SK-N-SH (cell line): ENCODE measurements around the gene SUFU. TPM values are rescaled to one million over a fixed set of nuclear protein-coding genes. Genes with fewer than 3 reads are reported as not detected.

Experiments used
- CTCF ChIA-PET: fragments of 300-600, 350-600 bp; formaldehyde crosslinking; extraction: SDS; loops from one replicate; lab custom pipeline; 2021; lab: Yijun Ruan, JAX
- POLR2A ChIA-PET: fragments of 350-600 bp; sonication (Branson Sonifier 250); formaldehyde crosslinking; extraction: SDS; loops from one replicate; lab custom pipeline; 2020; ENCODE audit warnings: antibody characterized with exemption, inconsistent platforms; lab: Yijun Ruan, JAX
- DNase-seq: peaks from one replicate; pipeline ENCODE4 v3.0.0; 2012
- H2AFZ ChIP-seq: fragments of 200-600 bp; sonication (generic); 2 replicates; pipeline ENCODE4 v1.8.1; 2016; ENCODE audit warnings: antibody characterized with exemption, mild to moderate bottlenecking, low read depth
- H3F3A ChIP-seq: fragments of 200-600 bp; sonication (generic); replicated peaks from 2 replicates; pipeline ENCODE3; 2016; ENCODE audit warnings: antibody characterized with exemption, mild to moderate bottlenecking; ENCODE audit not compliant: insufficient read depth
- H3K27ac ChIP-seq, 2 experiments: fragments of 200-500 bp in 1 of 2; fragments of 200-600 bp in 1 of 2; sonication (Bioruptor generic) in 1 of 2; sonication (generic), shearing (Covaris generic) in 1 of 2; 2 replicates each; pipeline versions ENCODE4 v1.5.1 to v1.6.1; 2014 to 2016; ENCODE audit warnings: low read depth in 2 of 2, inconsistent platforms in 1 of 2, low read length in 1 of 2, mild to moderate bottlenecking in 1 of 2, mixed read lengths in 1 of 2
- H3K27me3 ChIP-seq: fragments of 200-600 bp; sonication (generic), shearing (Covaris generic); 2 replicates; pipeline ENCODE4 v1.6.1; 2016; ENCODE audit warnings: mixed run types; ENCODE audit not compliant: insufficient read depth
- H3K36me3 ChIP-seq, 2 experiments: fragments of 200-500 bp in 1 of 2; fragments of 200-600 bp in 1 of 2; sonication (Bioruptor generic) in 1 of 2; sonication (generic) in 1 of 2; replicated peaks in 1 of 2; 2 replicates each; pipeline versions ENCODE3 to v1.5.1; 2014 to 2016; ENCODE audit warnings: low read length in 1 of 2, mild to moderate bottlenecking in 1 of 2; ENCODE audit not compliant: insufficient read depth in 2 of 2, control insufficient read depth in 1 of 2
- H3K4me1 ChIP-seq, 2 experiments: fragments of 200-500 bp in 1 of 2; fragments of 200-600 bp in 1 of 2; sonication (Bioruptor generic) in 1 of 2; sonication (generic), shearing (Covaris generic) in 1 of 2; 2 replicates each; pipeline versions ENCODE4 v1.5.1 to v1.6.1; 2014 to 2016; ENCODE audit warnings: low read depth in 1 of 2, low read length in 1 of 2, mixed run types in 1 of 2; ENCODE audit not compliant: insufficient read depth in 2 of 2, control insufficient read depth in 1 of 2
- H3K4me2 ChIP-seq: fragments of 200-600 bp; sonication (generic), shearing (Covaris generic); 2 replicates; pipeline ENCODE4 v1.6.1; 2017; ENCODE audit warnings: mixed run types
- H3K4me3 ChIP-seq, 2 experiments: fragments of 200-500 bp in 1 of 2; fragments of 200-600 bp in 1 of 2; sonication (Bioruptor generic) in 1 of 2; sonication (generic), shearing (Covaris generic) in 1 of 2; 2 replicates each; pipeline versions ENCODE4 v1.5.1 to v1.8.1; 2014 to 2016; ENCODE audit warnings: low read depth in 2 of 2, inconsistent platforms in 1 of 2, low read length in 1 of 2, mild to moderate bottlenecking in 1 of 2, mixed read lengths in 1 of 2, moderate library complexity in 1 of 2
- H3K79me2 ChIP-seq: fragments of 200-600 bp; sonication (generic); 2 replicates; pipeline ENCODE4 v1.8.1; 2017; ENCODE audit warnings: mild to moderate bottlenecking; ENCODE audit not compliant: insufficient read depth
- H3K9ac ChIP-seq: fragments of 200-600 bp; sonication (generic); 2 replicates; pipeline ENCODE4 v1.6.1; 2017; ENCODE audit warnings: mixed run types
- H3K9me2 ChIP-seq: fragments of 200-600 bp; sonication (generic); 2 replicates; pipeline ENCODE4 v1.6.1; 2017; ENCODE audit warnings: mixed run types
- H3K9me3 ChIP-seq: fragments of 200-600 bp; sonication (generic); 2 replicates; pipeline ENCODE4 v1.6.1; 2017; ENCODE audit warnings: mixed run types, mild to moderate bottlenecking, moderate library complexity
- H4K20me1 ChIP-seq: fragments of 200-600 bp; sonication (generic); 2 replicates; pipeline ENCODE4 v1.6.1; 2017; ENCODE audit warnings: mild to moderate bottlenecking, mixed run types; ENCODE audit not compliant: insufficient read depth
- CHD2 ChIP-seq: fragments of 150-350 bp; IDR thresholded peaks from 2 replicates; pipeline ENCODE4 v1.6.1; 2018; ENCODE audit warnings: low read length; ENCODE audit not compliant: partially characterized antibody
- EP300 ChIP-seq, 2 experiments: IDR thresholded peaks; 2 replicates each; pipeline versions ENCODE4 v1.4.0 to v1.6.1; 2012; ENCODE audit warnings: borderline replicate concordance in 1 of 2, low read depth in 1 of 2, low read length in 1 of 2
- EZH2phosphoT487 ChIP-seq: fragments of 200-600 bp; sonication (generic); IDR thresholded peaks from 2 replicates; pipeline ENCODE4 v1.6.1; 2017; ENCODE audit warnings: low read depth, mixed run types, mild to moderate bottlenecking, antibody characterized with exemption, moderate library complexity, borderline replicate concordance
- FOSL2 ChIP-seq: IDR thresholded peaks from 2 replicates; pipeline ENCODE4 v1.4.0; 2012; ENCODE audit warnings: low read depth, mild to moderate bottlenecking, moderate library complexity, borderline replicate concordance
- GATA2 ChIP-seq: sonication (generic); formaldehyde crosslinking; IDR thresholded peaks from 2 replicates; pipeline ENCODE4 v1.5.0; 2020; ENCODE audit warnings: mild to moderate bottlenecking, missing genetic modification reagents
- JUND ChIP-seq: IDR thresholded peaks from 2 replicates; pipeline ENCODE4 v1.4.0; 2012
- MAX ChIP-seq: IDR thresholded peaks from 2 replicates; pipeline ENCODE4 v1.4.0; 2012; ENCODE audit warnings: low read depth
- MXI1 ChIP-seq: IDR thresholded peaks from 2 replicates; pipeline ENCODE4 v1.6.1; 2012; ENCODE audit warnings: mild to moderate bottlenecking, low read depth, low read length, improper control_type of control experiment
- NFIC ChIP-seq: IDR thresholded peaks from 2 replicates; pipeline ENCODE4 v1.4.0; 2012; ENCODE audit warnings: borderline replicate concordance
- NRF1 ChIP-seq: IDR thresholded peaks from 2 replicates; pipeline ENCODE4 v1.6.1; 2012; ENCODE audit warnings: low read depth, mild to moderate bottlenecking, low read length
- PBX3 ChIP-seq: IDR thresholded peaks from 2 replicates; pipeline ENCODE4; 2012
- RAD21 ChIP-seq: IDR thresholded peaks from 2 replicates; pipeline ENCODE4 v1.6.1; 2012; ENCODE audit warnings: mild to moderate bottlenecking, low read length
- RCOR1 ChIP-seq: fragments of 150-350 bp; IDR thresholded peaks from 2 replicates; pipeline ENCODE4 v1.6.1; 2017; ENCODE audit warnings: antibody characterized with exemption, low read length
- RXRA ChIP-seq: IDR thresholded peaks from 2 replicates; pipeline ENCODE4 v1.4.0; 2012; ENCODE audit warnings: low read depth, mild to moderate bottlenecking, borderline replicate concordance
- SMC3 ChIP-seq: IDR thresholded peaks from 2 replicates; pipeline ENCODE4 v1.6.1; 2012; ENCODE audit warnings: low read depth, low read length, improper control_type of control experiment
- TAF1 ChIP-seq: IDR thresholded peaks from 2 replicates; pipeline ENCODE4 v1.6.1; 2012; ENCODE audit warnings: low read depth, mild to moderate bottlenecking, low read length, moderate library complexity, borderline replicate concordance
- TCF12 ChIP-seq: IDR thresholded peaks from 2 replicates; pipeline ENCODE4 v1.4.0; 2012
- YY1 ChIP-seq: IDR thresholded peaks from 2 replicates; pipeline ENCODE4 v1.4.0; 2012; ENCODE audit warnings: low read depth, mild to moderate bottlenecking
- WGBS: methylation state at CpG from one replicate; pipeline ENCODE4 v1.1.6; 2017; ENCODE audit warnings: low lambda C conversion rate; 5-methylcytosine and 5-hydroxymethylcytosine counted together
- polyA plus RNA-seq, 3 experiments: library from polyadenylated mRNA; depleted of rRNA; stranded (reverse); fragments of >200 nt; gene quantifications; 2 replicates each; pipeline ENCODE4 v1.2.3, GENCODE V29; 2012
- TF ChIP-seq, protein P1 (sequence below): fragments of 150-350 bp; IDR thresholded peaks from 2 replicates; pipeline ENCODE4 v1.6.1; 2016; ENCODE audit warnings: mild to moderate bottlenecking, low read depth, low read length

The SUFU gene
- polyA plus RNA-seq, 1 of the 3 experiments (the other 2 are of a cell fraction): 5.7 TPM

DNA sequence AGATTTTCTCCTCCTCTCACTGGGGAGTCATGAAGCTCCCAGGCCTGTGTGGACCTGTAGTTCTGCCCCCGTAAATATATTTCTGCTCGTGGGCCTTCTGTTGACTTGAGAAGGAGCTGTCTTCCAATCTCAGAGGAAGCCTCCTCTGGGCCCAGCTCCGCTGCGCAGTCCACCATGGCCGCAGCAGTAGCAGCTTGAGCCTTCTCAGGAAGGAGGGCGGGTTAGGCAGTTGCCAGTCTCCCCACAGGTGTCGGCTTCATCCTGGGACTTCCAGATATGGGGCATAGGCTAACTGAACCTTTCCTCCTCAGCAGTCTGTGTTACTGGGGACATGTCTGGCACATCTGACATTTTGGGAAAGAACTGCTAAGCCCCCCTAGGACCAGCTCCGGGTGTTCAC, 77.6 kb downstream of the SUFU start:
- POLR2A ChIA-PET: no interaction called here
- no peaks in the 10 kb centered on the region; a peak in 1 of 4 replicates for H3K4me1 ChIP-seq
- H3F3A ChIP-seq: peaks cover 9% of the 10 kb centered on the region
- no peak for DNase-seq
- CTCF ChIA-PET: interaction anchor here (0.8 to 8.2 kb wide), 5 partner anchors 14 to 182 kb away, joined by 4 to 110 read pairs (median 21); partner anchors contain the start of genes ACTR1A and SUFU
- H3K9ac ChIP-seq: no peak overlapping the region
- no peak for TF ChIP-seq CHD2
- no peak overlapping the region for H3K4me3 ChIP-seq
- no peak overlapping the region for H3K4me2 ChIP-seq
- H2AFZ ChIP-seq: no peak overlapping the region
- no peaks in the 10 kb centered on the region for H3K36me3 ChIP-seq
- H4K20me1 ChIP-seq: no peaks in the 10 kb centered on the region
- no peaks in the 10 kb centered on the region for H3K27me3 ChIP-seq
- WGBS: 93% methylated on average over 8 of the region's 8 CpGs
- H3K79me2 ChIP-seq: 0 out of 2 replicates have a peak, but pooled peaks cover 3% of the 10 kb centered on the region
- H3K9me3 ChIP-seq: no peaks in the 10 kb centered on the region
- H3K9me2 ChIP-seq: no peaks in the 10 kb centered on the region
- H3K27ac ChIP-seq: no peak overlapping the region

DNA sequence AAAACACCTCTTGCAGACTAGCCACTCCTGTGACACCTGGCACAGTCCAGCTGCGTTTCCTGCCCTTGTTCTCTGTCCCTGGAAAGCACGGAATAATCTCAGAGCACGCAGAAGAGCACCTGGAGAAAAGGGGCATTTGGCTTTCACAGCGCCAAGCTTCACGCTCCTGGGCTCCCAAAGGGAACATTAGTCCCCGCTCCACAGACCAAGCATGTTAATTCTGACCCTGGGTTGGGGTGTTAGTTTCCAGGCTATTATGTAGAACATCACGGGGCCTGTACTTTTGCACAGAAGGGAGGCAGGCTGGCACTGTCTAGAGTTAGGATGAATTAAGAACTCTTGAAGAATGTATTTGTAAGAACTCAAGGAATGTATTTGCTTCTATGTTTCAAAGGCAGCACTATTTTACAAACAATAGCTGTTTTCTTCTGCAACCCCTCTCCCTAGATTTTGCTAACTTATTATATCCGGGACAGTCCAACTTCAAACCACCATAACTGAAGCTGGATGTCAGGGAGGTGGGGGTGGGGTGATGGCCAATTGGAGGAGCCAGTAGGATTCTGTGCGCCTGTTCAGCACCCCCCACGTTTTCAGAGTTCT, 78.3 kb downstream of the SUFU start:
- Histone ChIP-seq H3K4me3 (no peak overlapping the region), H3K9me2 (no peaks in the 10 kb centered on the region), H2AFZ (no peak overlapping the region), H3K9me3 (no peaks in the 10 kb centered on the region), H3K4me2 (no peak overlapping the region), H3F3A (peaks cover 9% of the 10 kb centered on the region), H3K27ac (no peak overlapping the region), H3K79me2 (0 out of 2 replicates have a peak, but pooled peaks cover 3% of the 10 kb centered on the region), H4K20me1 (no peaks in the 10 kb centered on the region), H3K27me3 (no peaks in the 10 kb centered on the region), H3K36me3 (no peaks in the 10 kb centered on the region), H3K9ac (no peak overlapping the region), H3K4me1 (no peaks in the 10 kb centered on the region; a peak in 1 of 4 replicates)
- ChIA-PET POLR2A (no interaction called here), CTCF (interaction anchor here (0.9 to 8.2 kb wide), 7 partner anchors 14 to 231 kb away, joined by 4 to 110 read pairs (median 9); partner anchors contain the start of genes ACTR1A and SUFU)
- TF ChIP-seq GATA2 (no peak), NRF1 (no peak), NFIC (no peak), RAD21 (no peak), TAF1 (no peak), EZH2phosphoT487 (no peak), JUND (no peak), YY1 (no peak), FOSL2 (no peak), RXRA (no peak), MXI1 (no peak), PBX3 (no peak), EP300 (IDR thresholded peaks at IDR 0.05; ENCODE audit: borderline replicate concordance in 1 of 2, low read depth in 1 of 2, low read length in 1 of 2) (no peak), TCF12 (no peak), SMC3 (no peak), MAX (no peak), RCOR1 (no peak)
- TF ChIP-seq, protein P1, sequence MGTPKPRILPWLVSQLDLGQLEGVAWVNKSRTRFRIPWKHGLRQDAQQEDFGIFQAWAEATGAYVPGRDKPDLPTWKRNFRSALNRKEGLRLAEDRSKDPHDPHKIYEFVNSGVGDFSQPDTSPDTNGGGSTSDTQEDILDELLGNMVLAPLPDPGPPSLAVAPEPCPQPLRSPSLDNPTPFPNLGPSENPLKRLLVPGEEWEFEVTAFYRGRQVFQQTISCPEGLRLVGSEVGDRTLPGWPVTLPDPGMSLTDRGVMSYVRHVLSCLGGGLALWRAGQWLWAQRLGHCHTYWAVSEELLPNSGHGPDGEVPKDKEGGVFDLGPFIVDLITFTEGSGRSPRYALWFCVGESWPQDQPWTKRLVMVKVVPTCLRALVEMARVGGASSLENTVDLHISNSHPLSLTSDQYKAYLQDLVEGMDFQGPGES: no peak
- 83% methylated on average over 10 of the region's 10 CpGs for WGBS
- DNase-seq: no peak
